ENCODE data around the gene HMG20B. TPM values are rescaled to one million over a fixed set of nuclear protein-coding genes. Genes with fewer than 3 reads are reported as not detected.
A peak's percentile ranks its signal among the peaks of the same experiment; 100 is the strongest.

Gene HMG20B
- total and polyA plus RNA-seq, 2 of the 8 experiments (the other 6 are each of a cell fraction or from before 2014, with no cell fraction given): 42.9 to 74.2 TPM

DNA sequence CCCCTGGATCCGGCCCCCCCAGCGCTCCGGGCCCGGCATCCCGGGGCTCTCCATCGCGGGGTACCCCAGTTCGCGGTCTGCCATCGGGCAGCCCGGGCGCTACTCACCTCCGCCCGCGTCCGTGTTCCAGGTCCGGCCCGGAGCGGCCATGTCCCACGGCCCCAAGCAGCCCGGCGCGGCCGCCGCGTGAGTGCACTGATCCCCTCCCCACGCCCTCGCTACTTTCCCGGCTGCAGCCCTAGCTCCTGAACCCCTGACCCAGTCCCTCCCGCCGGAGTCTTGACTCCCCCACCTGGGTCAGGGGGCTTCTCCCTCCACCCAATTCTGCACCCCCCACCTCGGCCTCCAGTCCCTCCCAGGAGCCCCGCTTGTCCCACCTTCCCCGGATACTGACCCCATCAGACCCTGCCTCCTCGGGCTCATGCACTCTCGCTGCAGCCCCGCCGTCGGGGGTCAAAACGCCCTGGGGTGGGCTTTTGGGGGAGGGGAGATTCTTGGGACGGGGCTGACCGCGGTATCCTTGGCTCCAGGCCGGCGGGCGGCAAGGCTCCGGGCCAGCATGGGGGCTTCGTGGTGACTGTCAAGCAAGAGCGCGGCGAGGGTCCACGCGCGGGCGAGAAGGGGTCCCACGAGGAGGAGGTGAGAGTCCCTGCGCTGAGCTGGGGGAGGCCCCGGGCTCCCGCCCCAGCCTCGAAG lies 566 bp downstream of the HMG20B start (continued):
- TF ChIP-seq PHF8 (conservative IDR thresholded peaks at IDR 0.05; ENCODE audit: low read depth, low read length): peak; percentile 13; the same call in 1 of the 2 replicates
- no peak for TF ChIP-seq NRF1 (IDR thresholded peaks at IDR 0.05; ENCODE audit: low read depth, low read length)
- TF ChIP-seq TCF12 (IDR thresholded peaks at IDR 0.05; ENCODE audit: low read depth, low read length): no peak
- TF ChIP-seq, protein P1, sequence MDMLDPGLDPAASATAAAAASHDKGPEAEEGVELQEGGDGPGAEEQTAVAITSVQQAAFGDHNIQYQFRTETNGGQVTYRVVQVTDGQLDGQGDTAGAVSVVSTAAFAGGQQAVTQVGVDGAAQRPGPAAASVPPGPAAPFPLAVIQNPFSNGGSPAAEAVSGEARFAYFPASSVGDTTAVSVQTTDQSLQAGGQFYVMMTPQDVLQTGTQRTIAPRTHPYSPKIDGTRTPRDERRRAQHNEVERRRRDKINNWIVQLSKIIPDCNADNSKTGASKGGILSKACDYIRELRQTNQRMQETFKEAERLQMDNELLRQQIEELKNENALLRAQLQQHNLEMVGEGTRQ (IDR thresholded peaks at IDR 0.05; ENCODE audit: low read length): no peak
- no peak for TF ChIP-seq CBX8 (IDR thresholded peaks at IDR 0.05; ENCODE audit: borderline replicate concordance, low read depth, low read length)
- no peak for TF ChIP-seq CTBP2 (IDR thresholded peaks at IDR 0.05; ENCODE audit: borderline replicate concordance, insufficient read depth, insufficient read length, low read length)
- TF ChIP-seq CBX5 (IDR thresholded peaks at IDR 0.05; ENCODE audit: low read depth, low read length): no peak
- TF ChIP-seq RFX5 (IDR thresholded peaks at IDR 0.05; ENCODE audit: borderline replicate concordance, low read depth, low read length): no peak
- TF ChIP-seq EP300 (IDR thresholded peaks at IDR 0.05; ENCODE audit: borderline replicate concordance in 1 of 2, low read depth in 2 of 2, low read length in 2 of 2): no peak
- no peak for TF ChIP-seq SUZ12 (IDR thresholded peaks at IDR 0.05; ENCODE audit: low read length)
- TF ChIP-seq CEBPB (IDR thresholded peaks at IDR 0.05; ENCODE audit: low read depth, low read length): no peak
- no peak for TF ChIP-seq NANOG (IDR thresholded peaks at IDR 0.05; ENCODE audit: insufficient read depth, low read depth, low read length, poor library complexity, severe bottlenecking)
